Muscle of back (tissue), 13 donors: ENCODE data around the gene GOLGA6L9. TPM values are rescaled to one million over a fixed set of nuclear protein-coding genes. Genes with fewer than 3 reads are reported as not detected.
"Not testable (repeated sequence)": the region's sequence is repeated elsewhere in the genome, so short reads cannot be mapped to it uniquely, and the experiment has no call there.

Source experiments
- DNase-seq, 3 donors: peaks; one replicate each; pipeline versions ENCODE4 v3.0.0 to v3.0.0-alpha.2; 2013
- long read RNA-seq, 9 donors: transcript quantifications; one replicate each; lab custom pipeline, GENCODE V29; 2026
- polyA plus RNA-seq, 10 donors: library from polyadenylated mRNA; unstranded; fragments of 120-200 nt; gene quantifications; one replicate each; pipeline ENCODE4 v1.2.1, GENCODE V29; 2013; ENCODE audit not compliant: insufficient read length in 10 of 10

GOLGA6L9 gene, protein sequence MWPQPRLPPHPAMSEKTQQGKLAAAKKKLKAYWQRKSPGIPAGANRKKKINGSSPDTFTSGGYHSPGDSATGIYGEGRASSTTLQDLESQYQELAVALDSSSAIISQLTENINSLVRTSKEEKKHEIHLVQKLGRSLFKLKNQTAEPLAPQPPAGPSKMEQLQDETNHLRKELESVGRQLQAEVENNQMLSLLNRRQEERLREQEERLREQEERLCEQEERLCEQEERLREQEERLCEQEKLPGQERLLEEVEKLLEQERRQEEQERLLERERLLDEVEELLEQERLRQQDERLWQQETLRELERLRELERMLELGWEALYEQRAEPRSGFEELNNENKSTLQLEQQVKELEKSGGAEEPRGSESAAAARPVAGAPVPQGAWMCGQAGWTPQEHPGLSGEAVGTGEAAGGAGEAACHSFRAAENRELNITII
- 1 to 10 TPM in 9 of 10 donors, under 1 TPM in 1; 0.70 to 7.1 (median 2.2) TPM for polyA plus RNA-seq
- long read RNA-seq, donor 1 = 0 reads
- long read RNA-seq, donor 2 = 0 reads
- long read RNA-seq, donor 3 = 0 reads
- long read RNA-seq, donor 4 = 0 reads
- long read RNA-seq, donor 5 = 0 reads
- long read RNA-seq, donor 6 = 0 reads
- long read RNA-seq, donor 7 = 0 reads
- long read RNA-seq, donor 8 = 0 reads
- long read RNA-seq, donor 9 = 0 reads

DNA sequence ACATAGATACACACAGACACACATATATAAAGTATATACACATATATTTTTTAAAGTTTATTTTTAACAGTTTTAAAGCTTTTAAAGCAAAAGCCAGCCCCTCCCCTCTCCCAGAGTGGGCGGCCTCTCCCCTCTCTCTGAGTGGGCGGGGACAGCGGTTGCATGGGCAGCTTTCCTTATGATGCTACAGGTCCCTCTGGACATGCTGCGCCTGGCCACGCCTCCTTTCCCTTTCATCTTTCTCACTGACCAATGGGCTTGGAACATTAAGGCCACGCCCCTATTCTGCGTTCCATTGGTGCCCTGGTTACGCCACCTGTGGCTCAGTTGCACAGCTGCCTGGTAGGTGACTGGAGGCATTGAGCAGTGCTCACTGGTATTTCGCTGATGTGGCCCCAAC lies at the start of gene GOLGA6L9:
Gene GOLGA6L9, plus strand, starts transcription at position 124 of the 400 bp plus-strand sequence. Its CDS starts 264 bp downstream, at position 388.
- DNase-seq = not testable (repeated sequence)

DNA sequence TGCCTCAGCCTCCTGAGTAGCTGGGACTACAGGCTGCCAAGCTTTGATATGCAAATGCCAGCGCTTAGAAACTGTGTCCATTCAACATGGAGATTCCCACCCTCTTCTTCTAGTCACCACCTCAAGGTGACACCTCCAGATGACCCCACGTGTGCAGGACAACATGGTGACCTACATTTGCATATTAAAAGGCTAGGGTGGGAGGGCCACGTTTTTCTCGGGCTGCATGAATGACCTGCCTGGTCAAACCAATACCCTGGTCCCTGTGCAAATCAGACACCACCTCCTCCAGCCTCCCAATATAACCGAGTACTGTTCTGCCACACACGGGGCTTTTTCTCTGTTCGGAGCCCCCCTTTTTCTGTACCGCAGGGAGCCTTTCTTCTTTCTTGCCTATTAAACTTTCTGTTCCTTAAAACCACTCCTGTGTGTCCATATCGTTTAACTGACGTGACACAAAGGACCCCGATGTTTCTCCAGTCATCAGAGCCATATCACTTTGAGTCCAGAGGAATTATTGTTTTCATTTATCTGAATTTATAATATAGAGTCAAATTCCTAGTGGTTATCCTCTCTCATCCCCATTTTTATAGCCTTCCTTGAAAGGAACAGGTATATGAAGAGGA lies 48.2 kb upstream of the GOLGA6L9 start:
- DNase-seq = not testable (repeated sequence)

DNA sequence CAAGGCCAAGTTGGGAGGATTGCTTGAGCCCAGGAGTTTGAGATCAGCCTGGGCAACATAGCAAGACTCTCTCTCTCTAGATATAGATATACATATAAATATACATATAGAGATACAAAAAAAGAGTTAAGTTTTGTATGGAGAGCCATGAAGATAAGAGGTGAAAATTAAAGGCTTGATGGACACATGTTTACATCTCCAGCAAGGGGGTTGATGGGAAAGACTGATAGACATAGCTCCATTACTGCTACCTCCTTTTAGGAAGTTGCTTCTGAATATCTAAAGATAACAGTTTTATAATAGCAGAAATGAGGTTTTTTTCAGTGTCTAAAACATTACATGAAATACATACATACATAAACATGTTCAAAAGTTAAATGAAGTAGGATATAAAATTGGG lies 42.4 kb upstream of the GOLGA6L9 start:
- DNase-seq = not testable (repeated sequence)

DNA sequence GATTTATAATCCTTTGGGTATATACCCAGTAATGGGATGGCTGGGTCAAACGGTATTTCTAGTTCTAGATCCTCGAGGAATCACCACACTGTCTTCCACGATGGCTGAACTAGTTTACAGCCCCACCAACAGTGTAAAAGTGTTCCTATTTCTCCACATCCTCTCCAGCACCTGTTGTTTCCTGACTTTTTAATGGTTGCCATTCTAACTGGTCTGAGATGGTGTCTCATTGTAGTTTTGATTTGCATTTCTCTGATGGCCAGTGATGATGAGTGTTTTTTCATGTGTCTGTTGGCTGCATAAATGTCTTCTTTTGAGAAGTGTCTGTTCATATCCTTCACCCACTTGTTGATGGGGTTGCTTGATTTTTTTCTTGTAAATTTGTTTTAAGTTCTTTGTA lies 39.5 kb upstream of the GOLGA6L9 start:
- DNase-seq = not testable (repeated sequence)

DNA sequence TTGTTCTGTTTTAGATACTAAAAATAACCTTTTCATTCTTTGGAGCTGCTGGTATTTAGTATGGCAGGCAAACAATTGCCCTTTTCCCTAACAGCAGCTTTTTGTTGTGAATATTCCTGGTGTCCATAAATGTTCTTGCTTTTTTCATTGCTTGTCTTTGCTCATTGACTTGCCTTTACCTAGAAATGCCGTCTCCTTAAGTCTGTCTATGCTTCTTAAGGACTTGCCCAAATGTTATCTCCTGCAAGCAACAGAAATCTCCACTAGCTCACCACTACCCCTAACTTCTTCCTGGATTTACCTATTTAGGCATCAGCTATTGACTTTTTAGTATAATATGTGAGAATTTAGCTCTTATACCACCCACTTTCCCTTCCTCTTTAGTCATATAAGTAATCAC lies 37.5 kb upstream of the GOLGA6L9 start:
- DNase-seq = not testable (repeated sequence)

DNA sequence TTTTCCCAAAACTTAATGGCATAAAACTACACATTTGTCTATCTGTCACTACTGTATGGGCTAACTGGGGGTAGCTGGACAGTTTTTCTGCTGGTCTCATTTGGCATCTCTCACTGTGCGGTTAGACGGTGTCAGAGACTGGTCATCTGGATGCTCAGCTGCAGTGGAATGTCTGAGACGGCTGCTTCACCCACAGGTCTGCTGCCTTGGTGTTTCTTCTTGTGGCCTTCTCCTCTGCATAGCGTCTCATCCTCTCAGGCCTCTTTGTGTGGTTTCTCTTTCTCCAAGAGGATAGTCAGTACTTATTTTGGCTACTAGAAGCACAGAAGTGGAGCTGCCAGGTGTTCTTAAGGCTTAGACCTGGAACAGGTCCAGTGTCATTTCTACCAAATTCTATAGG lies 35.9 kb upstream of the GOLGA6L9 start:
- DNase-seq = no peak

DNA sequence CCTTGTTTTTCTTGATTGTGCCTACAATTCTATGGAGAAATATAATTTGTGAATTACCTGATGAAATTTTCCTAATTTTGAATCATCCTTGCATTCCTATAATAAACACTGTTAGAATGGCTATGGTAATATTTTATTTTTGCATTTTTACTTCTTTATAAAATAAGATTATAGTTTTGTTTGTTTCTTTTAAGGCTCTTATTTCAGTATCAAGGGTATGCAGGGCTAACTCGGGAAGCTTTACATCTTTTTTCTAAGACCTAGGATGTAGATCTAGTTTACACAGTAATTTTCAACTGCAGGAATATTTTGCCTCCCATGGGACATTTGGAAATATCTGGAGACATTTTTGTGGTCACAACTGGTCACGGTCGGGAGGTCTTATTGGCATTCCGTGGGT lies 33.8 kb upstream of the GOLGA6L9 start:
- not testable (repeated sequence) for DNase-seq

DNA sequence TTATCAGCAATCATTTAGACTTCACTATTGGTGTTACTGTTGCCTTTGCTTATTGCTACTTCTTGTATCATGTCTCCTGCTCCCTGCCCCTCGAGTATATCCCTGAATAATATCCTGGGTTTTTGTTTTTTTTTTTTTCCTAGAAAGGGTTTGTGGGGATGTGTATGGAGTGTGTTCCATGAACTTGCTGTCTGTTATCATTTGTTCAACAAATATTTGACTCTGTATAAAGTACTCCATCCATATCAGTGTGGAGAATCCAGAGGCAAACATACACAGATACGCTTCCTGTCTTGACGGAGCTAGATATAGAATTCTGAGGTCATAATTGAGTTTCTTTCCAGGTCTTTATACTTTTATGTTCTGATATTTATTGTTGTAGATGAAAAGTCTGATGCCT lies 31.8 kb upstream of the GOLGA6L9 start:
- DNase-seq = no peak

DNA sequence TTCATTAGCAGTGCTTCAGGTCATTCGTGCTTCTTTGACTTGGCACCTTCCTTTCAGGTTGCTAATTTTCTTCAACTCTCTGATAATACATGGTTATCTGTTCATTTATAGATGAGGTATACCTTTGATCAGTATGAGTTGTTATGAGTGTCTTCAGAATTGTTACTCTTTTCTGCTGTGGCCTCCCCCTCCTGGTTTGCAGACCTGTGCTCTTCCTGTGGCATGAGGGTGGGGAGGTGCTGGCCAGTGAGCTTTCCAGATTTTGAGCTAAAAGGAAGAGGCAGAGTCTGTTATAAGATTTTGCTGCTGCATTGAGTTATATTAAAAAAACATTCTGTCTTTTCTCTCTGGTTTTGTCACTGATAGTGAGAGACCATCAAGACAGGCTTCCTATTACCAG lies 30.8 kb upstream of the GOLGA6L9 start:
- DNase-seq = no peak

DNA sequence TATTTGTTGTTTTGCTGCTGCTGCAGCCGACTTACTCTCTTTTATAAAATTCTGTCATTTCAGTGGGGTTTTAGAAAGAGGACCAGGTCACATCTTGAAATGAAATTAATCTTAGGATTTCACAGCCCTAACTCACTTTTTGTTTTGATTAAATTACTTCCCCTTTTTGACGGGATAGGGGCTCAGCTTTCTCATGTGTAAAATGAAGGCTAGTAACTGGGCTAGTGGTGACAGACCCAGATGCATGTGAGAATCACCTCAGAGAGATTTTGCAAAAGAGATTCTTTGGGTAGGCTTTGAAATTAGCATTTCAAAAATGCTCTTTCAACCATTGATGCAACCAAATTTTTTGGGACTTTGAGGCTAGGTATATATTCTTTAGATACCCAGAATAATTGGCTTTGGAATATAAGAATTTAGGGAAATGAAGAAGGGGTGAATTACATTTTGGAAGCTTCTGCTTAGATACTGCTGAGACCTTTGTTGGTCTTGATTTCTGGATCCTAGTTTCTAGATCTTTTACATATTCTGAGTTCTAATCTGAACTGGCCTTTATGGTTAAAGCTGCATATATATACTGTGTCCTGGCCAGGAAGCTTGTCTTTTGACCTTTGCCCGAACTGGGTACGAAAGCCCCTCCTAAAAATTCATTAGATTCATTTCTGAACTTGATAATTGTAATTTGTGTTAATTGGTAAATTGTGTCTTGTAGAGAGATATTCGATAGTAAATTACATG lies 30.1 kb upstream of the GOLGA6L9 start:
- not testable (repeated sequence) for DNase-seq

DNA sequence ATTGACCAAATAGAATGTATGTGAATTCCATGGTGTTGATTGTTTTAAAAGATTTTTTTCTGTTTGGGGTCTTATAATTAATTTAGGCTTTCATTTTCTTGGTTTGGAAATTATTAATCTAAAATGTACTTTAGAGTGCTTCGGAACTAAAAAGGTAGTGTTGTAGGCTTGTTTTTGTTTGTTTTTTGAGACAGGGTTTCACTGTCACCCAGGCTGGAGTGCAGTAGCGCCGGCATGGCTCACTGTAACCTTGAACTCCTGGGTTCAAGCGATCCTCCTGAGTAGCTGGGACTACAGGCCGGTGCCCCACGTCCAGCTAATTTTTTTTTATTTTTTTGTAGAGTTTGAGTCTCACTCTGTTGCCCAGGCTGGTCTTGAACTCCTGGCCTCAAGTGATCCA lies 27.7 kb upstream of the GOLGA6L9 start:
- not testable (repeated sequence) for DNase-seq

DNA sequence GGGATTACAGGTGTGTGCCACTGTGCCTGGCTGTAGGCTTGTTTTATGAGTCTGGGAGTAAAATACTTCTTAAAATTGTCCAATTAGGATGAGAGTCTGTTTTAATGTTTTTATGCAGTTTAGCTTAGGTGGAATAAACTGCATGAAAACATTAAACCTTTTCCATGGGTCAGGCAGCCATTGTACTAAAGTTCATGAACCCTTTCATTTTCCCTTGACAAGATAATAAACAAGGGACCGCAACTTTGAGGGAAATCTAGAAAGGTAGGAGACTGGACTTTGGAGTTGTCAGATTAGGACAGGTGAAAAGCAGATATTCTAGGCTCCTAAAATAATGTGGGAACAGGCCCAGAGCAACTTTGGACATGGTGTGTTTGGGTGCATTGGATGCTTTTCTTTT lies 27.3 kb upstream of the GOLGA6L9 start:
- DNase-seq = not testable (repeated sequence)

DNA sequence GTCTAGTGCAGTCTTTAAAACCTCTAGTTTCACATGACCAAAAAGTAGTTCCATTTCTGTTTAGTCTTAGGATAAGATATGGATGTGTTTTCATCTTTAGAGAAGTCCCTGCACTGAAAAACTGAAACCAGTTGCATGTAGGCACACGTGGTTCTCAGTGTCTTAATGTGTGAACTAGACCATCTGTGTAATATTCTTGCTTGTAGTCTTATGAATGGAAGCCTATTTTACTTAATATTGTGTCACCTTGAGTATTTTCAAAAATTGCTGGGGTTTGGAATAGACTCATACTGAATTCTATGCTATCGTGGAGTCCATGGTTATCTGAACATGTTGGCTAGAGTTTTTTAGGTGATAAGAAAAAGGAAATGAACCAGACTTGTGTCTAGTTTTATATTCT lies 23.4 kb upstream of the GOLGA6L9 start:
- not testable (repeated sequence) for DNase-seq

DNA sequence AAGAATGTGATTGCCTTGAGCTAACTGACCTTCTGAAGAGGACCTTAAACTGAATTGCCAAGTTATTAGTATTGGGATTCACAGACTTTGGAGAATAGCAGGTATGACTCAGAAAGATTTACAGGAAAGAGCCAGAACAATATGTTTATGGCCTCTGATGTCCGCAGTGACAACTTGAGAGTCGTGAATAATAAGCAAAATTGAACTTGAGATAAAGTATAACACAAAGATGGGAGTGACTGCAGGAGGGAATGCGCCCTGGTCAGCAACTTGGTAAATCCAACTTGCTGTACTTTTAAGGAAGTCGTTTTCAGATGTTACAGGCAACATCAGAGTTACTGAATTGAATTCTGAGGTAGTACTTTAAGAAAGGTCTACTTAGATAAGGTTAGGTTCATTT lies 19.3 kb upstream of the GOLGA6L9 start:
- not testable (repeated sequence) for DNase-seq

DNA sequence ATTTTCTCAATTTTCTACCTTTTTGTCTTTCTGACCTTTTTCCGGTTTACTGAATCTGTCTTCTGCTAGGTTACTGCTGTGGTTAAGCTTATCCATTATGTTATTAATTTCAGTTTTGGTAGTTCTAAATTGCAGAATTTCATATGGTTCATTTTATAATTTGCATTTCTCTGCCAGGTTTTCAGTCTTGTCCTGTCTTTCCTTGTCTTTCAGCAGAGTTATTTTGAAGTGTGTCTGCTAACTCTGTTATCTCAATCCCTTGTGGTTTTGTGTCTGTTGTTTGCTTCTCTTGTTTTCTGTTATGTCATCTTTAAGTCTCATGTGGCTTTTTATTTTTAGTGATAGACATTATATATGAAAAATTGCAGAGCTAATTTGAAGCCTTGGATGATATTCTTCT lies 18.0 kb upstream of the GOLGA6L9 start:
- DNase-seq = not testable (repeated sequence)

DNA sequence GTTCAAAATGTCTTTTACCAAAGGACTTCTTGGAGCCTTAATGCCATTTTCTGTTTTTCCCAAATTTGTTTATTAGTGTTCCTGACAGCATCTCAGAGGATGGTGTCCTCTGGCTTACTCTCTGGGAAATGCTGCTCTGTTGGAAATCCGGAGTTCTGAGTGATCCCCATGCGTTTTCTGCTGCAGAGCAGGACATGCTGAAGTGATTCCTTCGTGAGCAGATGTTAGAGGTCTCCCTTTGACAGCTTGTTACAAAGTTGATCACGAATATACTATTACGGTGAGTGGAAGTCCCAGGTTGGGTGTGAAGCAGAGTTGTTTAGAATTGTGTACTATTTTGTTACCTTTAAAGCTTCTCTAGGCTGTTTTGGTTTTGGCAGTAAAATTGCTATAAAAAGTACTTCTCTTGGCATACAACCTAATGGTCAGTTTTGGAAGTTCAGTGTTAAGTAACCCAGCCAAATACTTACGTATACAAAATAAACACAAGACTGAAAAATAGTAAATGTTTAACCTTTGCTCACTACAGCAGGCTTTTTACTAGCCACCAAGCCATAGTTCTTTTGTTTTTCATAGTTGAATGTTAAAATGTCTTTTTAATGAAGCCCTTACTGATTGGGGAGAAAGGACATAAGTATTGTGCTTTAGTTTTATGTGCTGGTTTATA lies 15.0 kb upstream of the GOLGA6L9 start:
- DNase-seq = peak in 2 of 3 donors; percentile 16 to 68

DNA sequence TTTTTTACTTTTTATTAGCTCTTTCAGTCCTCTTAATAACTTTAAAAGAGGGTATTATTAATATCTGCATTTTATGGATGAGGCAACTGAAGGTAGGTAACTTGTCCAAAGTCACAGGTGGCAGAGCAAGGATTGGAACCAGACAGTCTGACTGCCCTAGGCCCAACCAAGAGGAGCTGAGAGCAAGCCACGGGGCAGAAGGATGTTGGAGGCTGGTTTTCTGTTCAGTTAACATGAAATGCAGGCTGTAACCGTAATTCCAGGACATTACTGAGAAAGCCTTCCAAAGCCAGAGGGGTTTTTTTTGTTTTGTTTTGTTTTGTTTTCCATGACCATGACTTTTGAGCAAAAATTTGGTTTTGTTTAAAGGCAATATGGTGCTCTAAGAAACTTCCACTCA lies 9.1 kb upstream of the GOLGA6L9 start:
- DNase-seq = not testable (repeated sequence)

DNA sequence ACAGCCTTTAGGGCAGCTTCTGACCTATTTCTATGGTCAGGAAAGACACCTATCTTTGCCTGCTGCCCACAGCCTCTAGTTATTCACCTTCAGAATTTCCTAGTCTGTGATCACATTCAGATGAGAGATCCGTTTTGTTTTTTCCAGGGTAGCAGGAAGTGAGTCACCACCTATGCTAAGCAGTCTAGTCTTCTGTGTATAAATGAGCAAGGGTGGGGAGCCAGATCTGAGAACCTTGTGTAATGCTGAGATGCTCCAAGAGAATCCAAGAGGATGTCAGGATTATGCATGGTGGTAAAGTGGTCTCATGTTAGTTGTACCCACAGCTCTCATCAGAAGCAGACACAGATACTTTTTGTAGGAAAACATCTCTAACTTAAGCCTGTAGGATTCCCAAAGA lies 8.7 kb upstream of the GOLGA6L9 start:
- not testable (repeated sequence) for DNase-seq

DNA sequence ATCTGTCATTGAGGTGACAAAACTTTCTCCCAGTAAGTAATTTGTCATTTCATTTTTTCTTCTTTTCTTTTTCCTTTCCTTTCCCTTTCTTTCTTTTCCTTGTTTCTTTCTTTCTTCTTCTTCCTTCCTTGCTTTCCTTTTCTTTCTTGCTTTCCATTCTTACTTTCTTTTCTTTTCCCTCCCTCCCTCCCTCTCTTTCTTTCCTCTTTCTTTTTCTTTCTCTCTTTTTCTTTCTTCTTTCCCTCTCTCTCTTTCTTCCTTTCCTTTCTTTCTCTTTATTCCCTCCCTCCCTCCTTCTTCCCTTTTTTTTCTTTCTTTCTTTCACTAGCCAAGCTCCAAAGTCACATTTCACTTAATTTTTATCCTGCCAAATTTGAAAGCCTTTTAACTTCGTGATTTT lies 2.5 kb upstream of the GOLGA6L9 start:
- not testable (repeated sequence) for DNase-seq

DNA sequence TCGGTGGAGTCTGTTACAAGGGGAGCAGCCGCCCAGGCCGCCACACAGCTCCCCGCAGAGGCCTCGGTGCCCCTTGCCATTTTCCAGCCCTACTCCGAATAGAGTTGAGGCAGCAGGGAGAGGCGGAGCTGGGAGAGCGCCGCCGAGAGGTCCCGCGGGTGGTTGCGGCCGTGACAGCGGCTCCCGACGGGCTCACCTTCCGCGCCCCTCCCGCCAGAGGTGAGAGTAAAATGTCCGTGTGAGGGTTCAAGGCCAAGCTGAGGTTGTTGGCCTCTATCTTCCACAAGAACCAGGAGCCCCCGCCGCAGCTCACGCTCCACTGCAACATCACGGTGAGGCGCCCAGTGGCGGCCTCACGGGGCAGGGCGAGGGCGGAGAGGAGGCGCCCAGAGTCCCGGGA lies 15.8 kb downstream of the GOLGA6L9 start:
- not testable (repeated sequence) for DNase-seq

DNA sequence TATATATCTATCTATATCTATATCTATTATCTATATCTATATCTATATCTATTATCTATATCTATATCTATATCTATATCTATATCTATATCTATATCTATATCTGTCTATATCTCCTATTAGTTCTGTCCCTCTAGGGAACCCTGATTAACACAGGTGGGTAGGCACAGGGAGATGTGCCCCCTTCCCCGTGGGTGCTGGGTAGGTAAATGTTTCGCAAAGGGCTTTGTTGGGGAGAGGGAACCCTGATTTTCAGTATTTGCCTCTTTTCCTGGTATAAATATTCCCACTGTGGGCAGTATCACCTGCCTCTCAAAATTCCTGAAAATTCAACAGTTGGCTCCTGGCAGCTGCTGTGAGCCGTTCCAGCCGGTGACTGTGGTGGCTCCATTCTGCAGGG lies 27.7 kb downstream of the GOLGA6L9 start:
- not testable (repeated sequence) for DNase-seq
